ENCODE measurements around the gene LRR1.

- TF ChIP-seq POLR2AphosphoS5 (IDR thresholded peaks at IDR 0.05; ENCODE audit: low read depth, low read length), result no peak
- TF ChIP-seq POLR2A (IDR thresholded peaks at IDR 0.05; ENCODE audit: low read depth, low read length), result no peak
Observed at GRCh38 chr14:49619730-49620129, 21.0 kb downstream of the LRR1 start.
